Inflammatory macrophage treated with lipopolysaccharide for 1 hour (primary cell): ENCODE measurements around the gene CPO.
A peak's percentile ranks its signal among the peaks of the same experiment; 100 is the strongest.

ENCODE experiments used
- DNase-seq, 2 donors: peaks; one replicate each; pipeline ENCODE4 v3.0.0-alpha.2; 2020 to 2022

The CPO gene

DNA sequence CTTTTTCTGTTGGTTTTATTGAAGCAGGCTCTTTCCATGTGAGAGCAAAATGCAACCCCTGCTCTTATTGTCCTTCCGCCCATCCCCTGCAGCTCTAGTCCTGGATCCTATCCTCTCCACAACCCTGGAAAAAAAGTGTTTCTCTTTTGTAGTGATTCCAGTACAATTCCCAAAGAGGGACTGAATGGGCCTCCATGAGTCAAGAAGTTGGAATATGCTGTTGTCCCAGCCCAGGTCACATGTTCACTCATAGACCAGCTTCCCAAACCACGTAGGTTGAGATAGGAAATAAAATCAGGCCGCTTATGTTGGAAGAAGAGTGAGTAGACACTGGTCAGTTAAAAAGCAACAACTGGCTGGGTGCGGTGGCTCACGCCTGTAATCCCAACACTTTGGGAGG lies 39.4 kb downstream of the CPO start:
- DNase-seq: no peak

DNA sequence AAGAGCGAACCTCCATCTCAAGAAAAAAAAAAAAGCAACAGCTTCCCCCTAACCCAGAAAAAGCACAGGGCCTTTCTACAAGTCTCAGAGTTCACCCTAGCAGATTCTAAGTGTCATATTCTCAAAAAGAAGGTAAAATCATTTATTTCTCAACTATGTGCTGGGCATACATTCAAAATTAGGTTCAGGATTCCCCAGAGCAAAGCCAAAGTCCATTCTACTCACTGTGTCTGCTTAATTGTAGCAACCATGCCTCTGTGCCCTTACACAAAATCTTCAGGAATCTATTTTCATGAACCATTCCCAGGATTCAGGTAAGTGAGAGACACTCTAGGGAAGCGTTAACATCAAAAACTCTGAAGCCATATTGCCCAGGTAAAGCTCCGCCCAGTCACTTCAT lies 40.0 kb downstream of the CPO start:
- no peak for DNase-seq

DNA sequence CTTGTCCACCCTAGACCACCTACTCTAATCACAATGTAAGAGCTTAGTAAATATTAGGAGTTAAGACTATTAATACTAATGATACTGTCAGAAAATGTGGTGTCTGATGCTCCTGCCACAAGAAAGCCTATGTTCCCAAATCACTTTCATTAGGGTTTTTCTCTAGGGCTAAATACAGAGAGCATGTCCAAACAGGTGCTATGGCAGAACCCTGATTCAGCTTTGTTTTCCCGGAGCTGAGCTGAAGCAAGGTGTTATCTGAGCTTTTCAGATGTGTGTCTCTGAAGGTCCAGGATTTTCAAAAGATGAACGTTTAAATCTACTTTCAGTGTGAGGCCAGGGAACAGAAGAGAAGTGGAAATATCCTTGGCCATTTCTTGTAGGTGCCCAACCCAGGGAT lies 40.6 kb downstream of the CPO start:
- DNase-seq: no peak

DNA sequence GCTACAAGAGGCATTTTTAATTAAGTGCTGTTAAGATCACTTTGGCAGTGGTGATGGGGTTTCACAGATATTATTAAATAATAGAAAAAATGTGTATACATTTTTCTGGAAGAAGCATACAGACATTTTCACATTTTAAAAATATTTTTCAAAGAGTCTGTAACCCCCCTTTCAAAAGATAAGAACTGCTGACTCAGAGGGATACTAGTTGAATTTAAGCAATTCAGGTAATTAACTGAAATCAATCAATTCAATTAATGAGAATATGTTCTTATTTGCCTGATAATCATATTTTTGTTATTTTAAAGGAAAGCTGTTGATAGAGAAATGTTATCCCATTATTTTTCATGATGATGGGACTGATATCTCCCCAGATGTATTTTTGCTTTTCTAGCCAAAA lies 41.1 kb downstream of the CPO start:
- no peak for DNase-seq

DNA sequence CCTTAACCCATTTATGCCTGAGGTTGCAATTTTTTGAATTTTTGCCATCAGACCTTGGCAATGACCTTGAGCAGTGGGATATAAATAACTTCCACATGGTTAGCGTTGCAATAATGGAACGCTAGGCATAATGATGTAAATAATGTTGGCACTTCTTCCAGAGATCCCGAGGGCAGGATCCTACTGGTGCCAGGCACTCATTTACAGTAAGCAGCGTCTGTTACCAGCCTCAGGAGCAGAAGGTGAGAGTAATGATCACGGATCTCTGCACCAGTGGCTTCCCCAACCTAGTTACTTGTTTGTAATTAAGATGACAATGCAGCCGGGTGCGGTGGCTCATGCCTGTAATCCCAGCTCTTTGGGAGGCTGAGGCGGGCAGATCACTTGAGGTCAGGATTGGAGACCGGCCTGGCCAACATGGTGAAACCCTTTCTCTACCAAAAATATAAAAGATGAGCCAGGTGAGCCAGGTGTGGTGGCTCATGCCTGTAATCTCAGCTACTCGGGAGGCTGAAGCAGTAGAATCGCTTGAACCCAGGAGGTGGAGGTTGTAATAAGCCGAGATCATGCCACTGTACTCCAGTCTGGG lies 41.9 kb downstream of the CPO start:
- DNase-seq: no peak

DNA sequence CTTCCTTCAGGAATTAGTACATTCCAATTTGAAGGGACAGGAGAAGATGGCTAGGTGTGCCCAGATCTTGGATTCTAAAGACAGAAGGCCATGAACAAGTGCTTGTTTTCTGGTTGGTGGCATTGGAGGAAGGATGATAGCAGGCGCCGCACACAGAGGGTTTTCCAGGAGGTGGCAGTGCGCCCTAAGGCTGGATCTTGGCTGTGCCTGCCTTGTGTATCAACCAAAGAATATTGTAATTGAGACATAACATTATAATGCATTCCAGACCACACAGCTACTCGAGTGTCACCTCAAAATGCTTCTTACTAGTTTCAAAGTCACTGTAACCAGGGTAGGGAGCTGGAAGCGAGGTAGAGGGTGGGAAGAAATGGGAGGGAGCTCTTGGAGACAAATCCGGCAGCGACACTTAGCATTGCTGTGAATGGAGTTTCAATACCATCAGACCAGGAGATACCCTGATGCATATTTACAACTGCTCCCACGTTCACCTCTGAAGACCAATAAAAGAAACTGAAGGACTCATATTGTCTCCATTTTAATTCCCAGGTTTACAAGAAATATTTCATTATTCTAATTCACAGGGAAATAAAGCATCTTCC lies 42.5 kb downstream of the CPO start:
- DNase-seq: peak; percentile 33 to 57

DNA sequence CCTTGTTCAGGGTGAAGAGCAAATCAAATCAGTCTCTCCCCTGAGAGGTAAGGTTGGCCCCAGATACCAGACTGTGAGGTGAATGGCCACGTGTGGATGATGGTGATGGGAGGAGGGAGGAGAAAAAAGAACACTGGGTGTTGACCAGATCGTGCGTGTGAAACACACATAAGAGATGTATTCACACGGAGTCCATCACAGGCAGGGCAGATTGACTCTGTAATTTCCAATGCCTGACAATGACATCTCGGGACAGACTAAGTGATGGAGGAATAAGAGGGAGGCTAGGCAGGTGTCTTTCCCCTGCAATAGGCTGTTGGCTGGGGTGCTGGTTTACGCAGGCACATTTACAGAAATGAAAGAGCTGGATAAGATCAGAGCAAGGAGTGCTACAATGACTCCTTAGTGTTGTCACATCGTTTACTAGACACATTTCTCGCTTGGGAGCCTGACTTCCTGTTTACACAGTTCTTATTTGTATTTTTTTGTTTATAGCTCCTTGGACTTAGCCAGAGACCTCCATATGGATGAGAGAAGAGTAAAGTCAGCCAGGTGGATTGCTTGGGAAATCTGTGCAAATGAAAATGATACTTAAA lies 43.1 kb downstream of the CPO start:
- DNase-seq: peak; percentile 20 to 26

DNA sequence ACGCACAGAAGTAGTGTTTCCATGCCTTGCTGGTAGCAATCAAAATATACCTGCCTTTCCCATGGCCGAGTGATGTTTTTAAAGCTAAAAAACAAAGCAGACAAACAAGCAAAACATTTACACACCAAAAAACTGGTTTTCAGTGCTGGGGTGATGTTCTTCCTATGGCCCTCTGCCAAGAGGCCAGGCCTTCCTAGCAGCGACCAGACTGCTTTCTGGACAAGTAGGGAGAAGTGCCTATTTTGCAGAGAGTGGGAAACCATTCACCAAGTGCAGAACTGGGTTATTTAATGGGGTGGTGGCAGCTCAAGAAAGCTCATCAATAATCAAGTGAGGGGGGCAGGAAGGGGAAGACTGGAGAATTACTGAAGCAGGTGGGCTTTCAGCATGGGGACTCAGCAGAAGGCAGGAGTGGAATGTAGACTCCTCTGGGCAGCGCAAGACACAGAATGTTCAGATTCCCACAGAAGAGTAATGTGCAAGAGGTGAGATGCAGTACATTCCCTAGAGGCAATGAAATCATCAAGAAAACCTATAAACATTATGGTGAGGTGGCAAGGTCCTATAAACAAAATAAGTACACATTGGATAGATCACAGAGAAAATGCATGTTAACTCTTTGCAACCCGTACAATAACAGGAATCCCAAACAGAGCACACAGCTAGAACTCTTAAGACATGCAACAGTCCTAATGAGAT lies 44.0 kb downstream of the CPO start:
- DNase-seq: no peak

DNA sequence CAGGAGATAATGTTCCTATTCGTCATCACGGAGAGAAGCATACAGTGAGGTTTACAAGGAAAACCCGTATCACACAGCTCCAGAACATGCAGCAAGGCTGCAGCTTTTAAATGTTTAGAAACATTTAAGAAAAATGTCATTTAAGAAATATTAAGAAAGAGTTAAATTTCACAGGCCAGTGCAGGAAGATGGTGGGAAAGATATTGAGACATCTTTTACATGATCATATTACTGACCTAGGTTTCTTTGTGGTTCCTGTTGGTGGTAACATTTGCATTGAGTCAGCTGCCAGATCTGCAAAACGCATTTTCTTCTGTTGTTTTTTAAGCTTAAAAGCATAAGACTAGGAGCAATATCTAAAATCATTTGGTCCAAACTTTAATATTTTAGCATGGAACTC lies 44.9 kb downstream of the CPO start:
- DNase-seq: peak; percentile 27 to 30

DNA sequence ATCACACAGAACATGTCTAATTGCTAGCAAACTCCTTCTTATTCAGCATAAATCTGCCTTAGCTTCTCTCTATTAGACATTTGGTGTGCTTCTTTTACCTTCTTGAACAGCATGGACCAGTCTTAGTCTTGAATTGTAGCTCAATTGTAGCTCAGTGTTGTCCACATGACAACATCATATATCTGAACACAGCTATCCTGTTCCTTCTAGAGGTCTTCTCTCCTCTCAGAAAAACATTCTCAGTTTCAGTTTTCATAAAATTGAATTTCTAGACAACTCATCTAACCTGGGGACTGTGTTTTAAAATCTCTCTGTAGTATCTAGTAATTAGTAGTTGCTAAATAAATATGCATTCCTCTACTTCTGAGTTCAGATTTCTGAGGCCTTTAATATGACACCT lies 47.6 kb downstream of the CPO start:
- DNase-seq: no peak

DNA sequence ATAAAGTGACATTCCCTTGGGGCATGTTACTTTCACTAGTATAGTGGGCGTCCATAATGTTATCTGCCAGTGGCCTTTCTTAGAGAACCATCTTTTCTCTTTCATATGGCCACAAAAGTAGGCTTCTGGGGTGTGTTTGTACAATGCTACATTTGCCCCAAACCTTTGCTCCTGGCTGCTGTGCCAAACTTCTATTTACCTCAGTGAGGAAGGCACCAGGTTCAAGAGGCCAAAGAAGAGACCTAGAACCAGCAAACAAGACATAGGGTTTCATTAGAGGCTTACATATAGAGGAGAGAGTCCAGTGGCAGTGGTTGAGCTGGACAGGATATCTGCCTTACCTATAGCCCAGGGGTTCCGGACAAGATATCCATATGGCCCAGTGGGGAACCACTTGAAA lies 48.5 kb downstream of the CPO start:
- no peak for DNase-seq

DNA sequence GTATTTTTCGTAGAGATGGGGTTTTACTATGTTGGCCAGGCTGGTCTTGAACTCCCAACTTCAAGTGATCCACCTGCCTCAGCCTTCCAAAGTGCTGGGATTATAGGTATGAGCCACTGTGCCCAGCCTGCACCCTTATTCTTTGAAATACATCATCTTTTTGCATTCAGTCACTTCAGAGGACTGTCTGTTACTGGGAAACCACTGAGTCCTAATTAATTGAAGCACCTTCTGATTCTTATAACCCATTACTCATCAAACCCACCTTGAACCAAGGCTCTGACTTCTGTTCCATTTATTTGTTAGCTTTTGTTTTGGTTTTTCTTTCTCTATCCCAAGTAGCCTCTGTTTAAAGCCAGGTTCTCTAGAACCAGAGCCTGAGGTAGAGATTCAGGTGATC lies 49.6 kb downstream of the CPO start:
- no peak for DNase-seq

DNA sequence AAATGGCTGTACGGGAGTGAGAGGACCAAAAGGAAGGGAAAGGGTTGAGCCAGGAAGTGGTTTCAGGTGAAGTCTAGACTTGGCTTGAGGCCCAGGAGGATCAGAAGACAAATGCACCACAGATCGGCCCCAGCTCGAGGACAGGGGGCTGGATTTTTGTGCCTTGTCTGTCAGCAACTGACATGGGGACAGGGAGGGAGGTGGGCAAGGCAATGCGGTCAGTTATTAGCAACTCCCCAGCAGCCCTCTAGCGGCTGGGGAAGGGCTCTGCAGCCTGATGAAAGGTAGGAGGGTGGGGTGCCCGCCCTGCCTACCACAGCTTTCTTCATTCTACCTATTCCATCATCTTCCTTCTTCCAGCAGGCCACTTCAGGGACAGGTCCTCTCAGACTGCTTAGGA lies 50.0 kb downstream of the CPO start:
- peak in 1 of 2 donors; percentile 65 for DNase-seq

DNA sequence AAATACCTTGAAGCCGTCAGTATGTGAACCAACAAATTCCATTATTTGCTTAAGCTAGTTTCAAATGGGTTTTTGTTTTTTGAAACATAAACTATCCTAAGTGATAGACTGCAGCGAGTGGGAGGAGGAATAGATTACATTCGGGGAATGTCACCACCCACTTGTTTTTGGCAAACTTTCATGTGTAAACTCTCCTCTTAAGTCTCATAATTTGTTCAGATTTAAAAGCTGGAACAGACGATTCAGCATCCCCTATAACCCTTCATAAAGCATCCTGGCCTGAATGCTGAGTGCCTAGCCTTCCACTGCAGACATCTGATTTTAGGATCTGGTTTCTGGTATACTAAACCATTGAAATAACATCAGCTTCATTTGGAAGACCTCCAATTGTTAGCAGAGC lies 51.0 kb downstream of the CPO start:
- no peak for DNase-seq

DNA sequence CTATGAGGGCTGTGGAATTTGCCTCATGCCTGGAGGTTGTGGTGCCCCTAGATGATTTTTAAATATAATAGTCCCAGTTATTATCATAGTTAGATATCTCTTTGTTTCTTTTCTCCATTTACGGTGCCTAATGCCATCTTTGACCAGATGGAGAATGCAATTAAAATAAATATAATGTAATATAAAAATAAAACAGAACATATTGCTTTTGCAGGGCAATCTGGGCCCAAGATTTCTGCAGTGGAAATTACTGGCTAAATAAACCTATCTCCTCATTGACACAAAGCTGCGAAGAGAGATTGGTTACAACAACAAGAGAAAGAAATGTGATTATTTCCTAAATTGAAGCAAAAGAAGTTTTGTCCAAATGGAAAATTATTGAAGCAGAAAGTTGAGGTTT lies 51.8 kb downstream of the CPO start:
- DNase-seq: no peak

DNA sequence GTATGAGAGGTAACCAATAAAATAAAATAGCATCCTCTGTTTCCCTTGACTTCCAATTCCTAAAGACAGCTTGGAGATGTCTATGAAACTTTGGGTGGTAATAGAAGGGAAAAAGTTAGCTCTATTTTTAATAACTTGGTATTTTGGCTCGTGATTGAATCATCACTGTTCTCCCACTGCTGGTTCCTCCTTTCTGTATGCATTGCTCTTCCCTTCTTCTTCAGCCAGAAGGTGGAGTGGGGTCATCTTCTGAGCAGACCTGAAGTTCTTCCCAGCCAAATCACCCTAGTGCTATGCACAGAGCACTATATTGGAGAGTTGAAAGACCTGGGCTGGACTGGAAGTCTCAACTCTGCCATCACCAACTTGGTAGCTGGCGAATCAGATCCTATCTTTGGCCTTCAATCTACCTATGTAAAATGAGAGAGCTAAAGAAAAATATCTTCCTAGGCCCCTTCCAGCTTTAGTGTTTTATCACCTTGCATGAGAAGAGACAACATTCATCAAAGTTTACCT lies 54.1 kb downstream of the CPO start:
- no peak for DNase-seq

DNA sequence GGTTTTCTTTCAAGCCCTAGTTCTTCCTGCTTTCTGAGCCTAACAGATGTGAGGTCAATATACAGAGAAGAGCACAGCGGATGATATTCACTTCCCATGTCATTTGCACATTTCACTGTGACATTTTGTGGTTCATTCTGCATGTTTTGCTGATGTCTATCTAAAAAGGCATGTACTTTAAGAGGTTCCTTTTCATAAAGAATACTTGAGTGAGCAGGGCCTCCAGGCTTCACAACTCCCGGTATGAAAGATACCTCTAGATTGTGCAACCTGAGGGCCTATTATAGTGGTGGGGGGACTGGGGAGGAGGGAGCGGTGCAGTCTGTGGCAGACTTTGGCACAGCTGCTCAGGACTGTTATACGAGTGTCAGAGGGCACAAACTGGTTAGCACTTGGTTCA lies 54.6 kb downstream of the CPO start:
- no peak for DNase-seq

DNA sequence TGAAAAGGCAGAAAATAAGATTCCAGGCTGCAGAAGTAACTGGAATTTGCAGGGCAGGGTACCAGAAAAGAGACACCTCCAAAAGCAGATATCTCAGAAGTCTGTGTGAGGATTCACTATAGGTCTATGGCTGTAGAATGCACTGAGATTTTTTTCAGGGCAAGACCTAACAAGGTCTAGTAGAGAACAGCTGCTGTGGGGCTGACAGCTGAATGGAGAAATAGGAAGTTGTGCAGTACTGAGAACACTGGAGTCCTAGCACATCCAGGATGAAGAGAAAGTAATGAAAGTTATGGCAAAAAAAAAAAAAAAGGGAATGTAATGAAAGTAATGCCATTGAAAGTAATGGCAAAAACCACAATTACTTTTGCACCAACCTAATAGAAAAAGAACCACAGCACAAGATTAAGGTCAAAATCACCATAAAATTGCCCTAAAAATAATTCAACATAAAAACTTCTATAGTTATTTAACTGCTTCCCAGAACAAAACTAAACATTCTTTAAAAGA lies 57.3 kb downstream of the CPO start:
- no peak for DNase-seq

DNA sequence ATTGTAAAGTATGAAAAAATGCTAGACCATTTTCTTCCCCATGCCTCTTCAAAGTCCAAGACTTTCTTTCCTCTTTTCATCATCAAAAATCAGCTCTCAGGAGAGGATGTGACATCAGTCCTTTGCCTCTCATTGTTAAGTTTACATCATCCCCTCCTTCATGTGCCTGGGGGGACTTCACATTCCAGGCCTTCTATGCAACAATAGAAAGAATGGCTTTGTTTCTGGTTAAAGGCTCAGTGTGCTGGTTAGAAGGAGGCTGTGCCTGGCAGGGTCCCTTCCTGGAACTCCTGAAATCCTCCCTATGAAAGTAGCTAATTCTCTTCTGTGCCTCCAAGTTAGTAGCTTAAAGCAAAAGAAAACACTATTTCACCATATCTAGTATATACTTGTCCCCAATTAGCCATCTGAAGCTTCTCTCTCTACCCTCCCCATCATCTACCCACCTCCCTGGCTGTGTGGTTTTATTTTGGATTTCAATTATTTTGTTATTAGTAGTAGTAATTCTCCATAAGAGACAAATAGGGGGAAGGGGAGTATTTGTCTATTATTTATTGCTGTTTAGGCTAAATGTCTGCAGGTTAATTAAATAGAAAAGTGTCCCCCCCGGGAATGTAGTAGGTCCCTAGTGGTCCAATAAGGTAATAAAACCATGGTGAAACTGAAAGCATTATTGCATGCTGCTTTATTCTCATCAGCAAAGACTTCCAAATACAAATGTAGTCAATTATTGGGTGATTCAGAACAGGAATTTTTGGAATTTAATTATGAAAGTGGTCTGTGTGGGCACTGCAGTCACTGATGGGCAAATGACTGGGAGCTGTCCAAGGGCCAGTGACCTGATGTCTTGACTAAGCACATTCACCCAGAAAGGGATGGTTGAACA lies 69.0 kb downstream of the CPO start:
- peak in 1 of 2 donors; percentile 10 for DNase-seq

DNA sequence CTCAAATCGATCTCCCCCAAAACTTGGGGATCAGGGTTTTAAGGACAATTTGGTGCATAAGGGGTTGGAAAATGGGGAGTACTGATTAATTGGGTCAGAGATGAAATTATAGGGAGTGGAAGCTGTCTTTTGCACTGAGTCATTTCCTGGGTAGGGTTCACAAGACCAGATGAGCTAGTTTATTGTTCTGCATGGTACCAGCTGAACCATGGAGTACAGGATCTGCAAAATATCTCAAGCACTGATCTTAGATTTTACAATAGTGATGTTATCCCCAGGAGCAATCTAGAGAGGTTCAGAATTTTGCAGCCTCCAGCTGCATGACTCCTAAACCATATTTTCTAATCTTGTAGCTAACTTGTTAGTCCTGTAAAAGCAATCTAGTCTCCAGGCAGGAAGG lies 73.1 kb downstream of the CPO start:
- no peak for DNase-seq

DNA sequence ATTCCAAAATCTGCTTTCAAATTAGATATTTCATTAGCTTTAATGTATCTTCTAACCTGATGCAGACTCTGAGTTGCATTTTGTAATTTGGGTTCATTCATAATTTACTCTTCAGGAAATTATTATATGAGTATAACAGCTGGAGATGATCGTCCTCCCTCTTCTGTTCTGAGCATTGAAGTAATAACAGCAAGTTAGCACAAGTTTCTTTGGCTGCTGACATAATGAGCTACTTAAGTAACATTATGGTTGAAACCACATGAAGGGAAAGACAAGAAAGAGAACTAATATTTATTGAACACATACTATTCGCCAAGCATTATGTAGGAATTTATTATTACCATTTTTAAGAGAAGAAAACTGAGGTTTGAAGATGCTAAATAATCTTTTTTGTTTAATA lies 75.1 kb downstream of the CPO start:
- no peak for DNase-seq

DNA sequence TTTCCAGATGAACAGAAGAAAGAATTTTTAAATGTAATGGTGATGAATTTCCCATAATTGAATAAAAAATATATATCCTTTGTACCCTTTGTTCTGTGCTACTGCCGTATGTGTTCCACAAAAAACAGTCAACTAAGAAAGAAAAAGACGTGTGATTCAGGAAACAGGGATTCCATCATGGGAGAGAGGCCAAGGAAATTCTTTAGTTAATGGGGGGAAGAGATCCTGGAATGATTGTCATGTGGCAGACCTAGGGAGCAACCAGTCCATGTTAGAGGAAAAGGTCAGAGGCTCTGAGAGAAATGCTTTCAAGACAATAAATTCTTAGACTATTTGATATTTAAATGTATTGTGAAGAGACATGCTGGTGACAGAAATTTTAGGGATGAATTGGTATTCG lies 76.6 kb downstream of the CPO start:
- no peak for DNase-seq
